HL-60 (cell line): ENCODE results near the gene PTDSS2.

Experiments used
- DNase-seq, 2 experiments: peaks; one replicate each; pipeline ENCODE4 v3.0.0-alpha.2; 2010 to 2020; ENCODE audit warnings: low read depth in 1 of 2, low spot score in 1 of 2
- H3K27ac ChIP-seq: fragments of 250-450 bp; sonication (Bioruptor Pico); replicated peaks from 2 replicates; pipeline ENCODE4 v1.5.1; 2020; ENCODE audit warnings: mild to moderate bottlenecking, moderate library complexity
- H3K27me3 ChIP-seq: fragments of 250-450 bp; sonication (Bioruptor Pico); 2 replicates; pipeline ENCODE4 v1.5.1; 2021; ENCODE audit warnings: mild to moderate bottlenecking, moderate library complexity; ENCODE audit not compliant: insufficient read depth, poor library complexity, severe bottlenecking
- H3K4me3 ChIP-seq: replicated peaks from 2 replicates; pipeline ENCODE4 v1.5.1; 2011; ENCODE audit warnings: mild to moderate bottlenecking, control low read depth, low read length; ENCODE audit not compliant: insufficient read depth
- GABPA ChIP-seq: IDR thresholded peaks from 2 replicates; pipeline ENCODE4 v1.6.1; 2012; ENCODE audit warnings: low read depth
- POLR2AphosphoS5 ChIP-seq: IDR thresholded peaks from 2 replicates; pipeline ENCODE4 v1.6.1; 2012; ENCODE audit warnings: low read depth
- SPI1 ChIP-seq: IDR thresholded peaks from 2 replicates; pipeline ENCODE4 v1.6.1; 2012; ENCODE audit warnings: low read depth, mild to moderate bottlenecking, borderline replicate concordance
- TF ChIP-seq, protein P1 (sequence below): IDR thresholded peaks from 2 replicates; pipeline ENCODE4 v1.6.1; 2012; ENCODE audit warnings: low read depth; ENCODE audit not compliant: insufficient replicate concordance
- TF ChIP-seq, protein P2 (sequence below): IDR thresholded peaks from one replicate; pipeline ENCODE4 v1.5.1; 2011; ENCODE audit warnings: low read length, control low read depth, inconsistent platforms; ENCODE audit not compliant: insufficient read depth

PTDSS2 gene

DNA sequence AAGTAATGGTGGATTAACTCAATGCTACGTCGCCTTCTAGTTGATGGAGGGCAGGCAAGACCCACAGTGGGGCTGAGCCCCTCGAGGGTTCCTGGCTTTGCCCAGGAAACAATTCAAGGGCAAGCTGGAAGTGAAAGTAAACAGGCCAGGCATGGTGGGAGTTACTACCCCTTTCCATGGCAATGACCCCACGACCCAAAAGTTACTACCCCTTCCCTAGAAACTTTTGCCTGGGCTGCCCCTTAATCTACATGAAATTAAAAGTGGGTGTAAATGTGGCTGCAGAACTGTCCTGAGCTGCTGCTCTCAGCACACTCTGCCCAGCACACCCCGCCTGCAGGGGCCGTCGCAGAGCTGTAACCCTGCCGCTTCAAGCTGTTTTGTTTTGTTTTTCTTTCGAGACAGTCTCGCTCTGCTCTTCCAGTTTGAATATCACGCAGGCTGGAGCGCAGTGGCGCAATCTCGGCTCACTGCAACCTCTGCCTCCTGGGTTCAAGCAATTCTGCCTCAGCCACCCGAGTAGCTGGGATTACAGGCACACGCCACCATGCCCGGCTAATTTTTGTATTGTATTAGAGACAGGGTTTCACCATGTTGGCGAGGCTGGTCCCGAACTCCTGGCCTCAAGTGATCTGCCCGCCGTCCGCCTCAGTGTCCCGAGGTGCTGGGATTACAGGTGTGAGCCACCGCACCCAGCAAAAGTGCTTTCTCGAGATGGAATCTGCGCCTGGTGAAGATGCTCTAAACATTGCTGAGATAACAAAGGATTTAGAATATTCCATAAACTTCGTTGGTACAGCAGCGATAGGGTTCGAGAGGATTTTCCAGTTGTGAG lies 62.9 kb downstream of the PTDSS2 start:
- no peak for DNase-seq
- Histone ChIP-seq H3K27ac (no peak overlapping the region), H3K27me3 (no peaks in the 10 kb centered on the region), H3K4me3 (no peak overlapping the region)
- TF ChIP-seq SPI1 (no peak), POLR2AphosphoS5 (no peak), GABPA (no peak)
- TF ChIP-seq, protein P1, sequence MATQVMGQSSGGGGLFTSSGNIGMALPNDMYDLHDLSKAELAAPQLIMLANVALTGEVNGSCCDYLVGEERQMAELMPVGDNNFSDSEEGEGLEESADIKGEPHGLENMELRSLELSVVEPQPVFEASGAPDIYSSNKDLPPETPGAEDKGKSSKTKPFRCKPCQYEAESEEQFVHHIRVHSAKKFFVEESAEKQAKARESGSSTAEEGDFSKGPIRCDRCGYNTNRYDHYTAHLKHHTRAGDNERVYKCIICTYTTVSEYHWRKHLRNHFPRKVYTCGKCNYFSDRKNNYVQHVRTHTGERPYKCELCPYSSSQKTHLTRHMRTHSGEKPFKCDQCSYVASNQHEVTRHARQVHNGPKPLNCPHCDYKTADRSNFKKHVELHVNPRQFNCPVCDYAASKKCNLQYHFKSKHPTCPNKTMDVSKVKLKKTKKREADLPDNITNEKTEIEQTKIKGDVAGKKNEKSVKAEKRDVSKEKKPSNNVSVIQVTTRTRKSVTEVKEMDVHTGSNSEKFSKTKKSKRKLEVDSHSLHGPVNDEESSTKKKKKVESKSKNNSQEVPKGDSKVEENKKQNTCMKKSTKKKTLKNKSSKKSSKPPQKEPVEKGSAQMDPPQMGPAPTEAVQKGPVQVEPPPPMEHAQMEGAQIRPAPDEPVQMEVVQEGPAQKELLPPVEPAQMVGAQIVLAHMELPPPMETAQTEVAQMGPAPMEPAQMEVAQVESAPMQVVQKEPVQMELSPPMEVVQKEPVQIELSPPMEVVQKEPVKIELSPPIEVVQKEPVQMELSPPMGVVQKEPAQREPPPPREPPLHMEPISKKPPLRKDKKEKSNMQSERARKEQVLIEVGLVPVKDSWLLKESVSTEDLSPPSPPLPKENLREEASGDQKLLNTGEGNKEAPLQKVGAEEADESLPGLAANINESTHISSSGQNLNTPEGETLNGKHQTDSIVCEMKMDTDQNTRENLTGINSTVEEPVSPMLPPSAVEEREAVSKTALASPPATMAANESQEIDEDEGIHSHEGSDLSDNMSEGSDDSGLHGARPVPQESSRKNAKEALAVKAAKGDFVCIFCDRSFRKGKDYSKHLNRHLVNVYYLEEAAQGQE, result no peak
- TF ChIP-seq, protein P2, sequence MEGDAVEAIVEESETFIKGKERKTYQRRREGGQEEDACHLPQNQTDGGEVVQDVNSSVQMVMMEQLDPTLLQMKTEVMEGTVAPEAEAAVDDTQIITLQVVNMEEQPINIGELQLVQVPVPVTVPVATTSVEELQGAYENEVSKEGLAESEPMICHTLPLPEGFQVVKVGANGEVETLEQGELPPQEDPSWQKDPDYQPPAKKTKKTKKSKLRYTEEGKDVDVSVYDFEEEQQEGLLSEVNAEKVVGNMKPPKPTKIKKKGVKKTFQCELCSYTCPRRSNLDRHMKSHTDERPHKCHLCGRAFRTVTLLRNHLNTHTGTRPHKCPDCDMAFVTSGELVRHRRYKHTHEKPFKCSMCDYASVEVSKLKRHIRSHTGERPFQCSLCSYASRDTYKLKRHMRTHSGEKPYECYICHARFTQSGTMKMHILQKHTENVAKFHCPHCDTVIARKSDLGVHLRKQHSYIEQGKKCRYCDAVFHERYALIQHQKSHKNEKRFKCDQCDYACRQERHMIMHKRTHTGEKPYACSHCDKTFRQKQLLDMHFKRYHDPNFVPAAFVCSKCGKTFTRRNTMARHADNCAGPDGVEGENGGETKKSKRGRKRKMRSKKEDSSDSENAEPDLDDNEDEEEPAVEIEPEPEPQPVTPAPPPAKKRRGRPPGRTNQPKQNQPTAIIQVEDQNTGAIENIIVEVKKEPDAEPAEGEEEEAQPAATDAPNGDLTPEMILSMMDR, result no peak

DNA sequence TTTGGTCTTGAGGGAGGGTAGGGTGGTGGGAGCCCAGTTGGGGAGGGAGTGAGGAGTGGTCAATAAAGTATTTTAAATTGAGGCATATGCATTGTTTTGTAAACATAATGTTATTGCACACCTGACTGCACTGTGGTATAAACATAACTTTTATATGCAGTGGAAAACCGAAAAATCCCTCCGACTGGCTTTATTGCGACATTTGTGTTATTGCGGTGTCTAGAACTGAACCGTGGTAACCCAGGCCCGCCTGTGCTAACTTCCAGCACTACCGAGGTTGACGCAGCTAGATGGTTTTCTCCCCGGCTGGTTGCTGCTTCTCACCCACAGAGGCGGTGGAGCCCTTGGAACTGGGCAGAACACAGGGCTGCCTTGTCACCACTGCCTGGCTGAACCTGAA lies 64.5 kb downstream of the PTDSS2 start:
- peak in 1 of 2 experiments; percentile 29 for DNase-seq
- no peak for TF ChIP-seq SPI1
- TF ChIP-seq, protein P2, result no peak
- TF ChIP-seq POLR2AphosphoS5, result no peak
- TF ChIP-seq GABPA, result no peak
- no peaks in the 10 kb centered on the region for H3K27me3 ChIP-seq
- H3K27ac ChIP-seq, result peak overlapping the region; percentile 8; the same call in 1 of the 2 replicates
- H3K4me3 ChIP-seq, result no peak overlapping the region

DNA sequence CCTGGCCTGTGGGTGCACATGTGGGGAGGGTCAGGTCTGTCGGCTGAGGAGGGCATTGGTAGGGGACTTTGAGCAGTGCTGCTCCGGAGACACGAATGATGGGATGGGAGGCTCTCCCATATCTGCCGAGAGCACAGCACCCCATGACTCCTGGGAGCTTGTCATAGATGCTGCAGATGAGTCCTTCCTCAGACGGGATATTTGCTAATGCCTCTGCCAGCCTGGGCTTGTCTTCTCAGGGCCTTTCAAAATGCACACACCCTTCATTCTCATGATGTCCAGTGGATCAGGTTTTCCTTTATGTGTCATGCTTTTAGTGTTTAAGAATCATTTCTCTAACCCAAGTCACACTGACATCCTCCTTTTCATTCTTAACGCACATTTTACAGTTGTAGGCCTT lies 65.1 kb downstream of the PTDSS2 start:
- no peak overlapping the region for H3K27ac ChIP-seq
- DNase-seq, result no peak
- H3K4me3 ChIP-seq, result no peak overlapping the region
- TF ChIP-seq, protein P2, result no peak
- TF ChIP-seq SPI1, result no peak
- TF ChIP-seq GABPA, result no peak
- TF ChIP-seq POLR2AphosphoS5, result no peak
- TF ChIP-seq, protein P1, result no peak
- H3K27me3 ChIP-seq, result no peaks in the 10 kb centered on the region

DNA sequence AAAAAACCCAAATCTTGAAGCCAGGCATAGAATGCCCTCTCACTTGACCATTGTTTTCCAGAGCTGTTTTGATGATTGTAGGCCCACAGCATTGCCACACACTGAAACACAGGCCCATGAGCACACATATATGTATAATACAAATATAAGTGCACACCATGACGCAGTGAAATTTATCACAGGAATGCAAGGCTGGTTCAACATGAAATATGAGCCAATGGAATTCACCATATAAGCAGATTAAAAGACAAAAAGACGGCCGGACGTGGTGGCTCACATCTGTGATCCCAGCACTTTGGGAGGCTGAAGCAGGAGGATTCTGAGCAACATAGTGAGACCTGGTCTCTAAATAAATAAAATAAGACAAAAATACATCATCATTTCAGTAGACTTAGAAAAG lies 66.3 kb downstream of the PTDSS2 start:
- no peak for DNase-seq
- no peaks in the 10 kb centered on the region for H3K27me3 ChIP-seq
- no peak overlapping the region for H3K4me3 ChIP-seq
- TF ChIP-seq, protein P2, result no peak
- TF ChIP-seq GABPA (no peak), POLR2AphosphoS5 (no peak), SPI1 (no peak)
- TF ChIP-seq, protein P1, result no peak
- no peak overlapping the region for H3K27ac ChIP-seq
